H1 (cell line): ENCODE data around the gene PCDHA7. TPM values are rescaled to one million over a fixed set of nuclear protein-coding genes. Genes with fewer than 3 reads are reported as not detected.

Experiments used
- BRCA1 ChIP-seq: IDR thresholded peaks from 2 replicates; pipeline ENCODE4 v1.6.1; 2012; ENCODE audit warnings: low read depth, low read length, improper control_type of control experiment
- KDM5A ChIP-seq: fragments of 200-600 bp; IDR thresholded peaks from 2 replicates; pipeline ENCODE4 v1.7.1; 2012; ENCODE audit warnings: mild to moderate bottlenecking, low read length, inconsistent platforms, mixed read lengths
- SAP30 ChIP-seq: fragments of 300-600 bp; sonication (generic); IDR thresholded peaks from 2 replicates; pipeline ENCODE4 v1.7.1; 2012; ENCODE audit warnings: low read length, moderate library complexity, mild to moderate bottlenecking, inconsistent platforms; ENCODE audit not compliant: insufficient read depth, insufficient replicate concordance
- SIX5 ChIP-seq: IDR thresholded peaks from 2 replicates; pipeline ENCODE4 v1.6.1; 2011; ENCODE audit warnings: mild to moderate bottlenecking, low read depth, low read length
- SP4 ChIP-seq: IDR thresholded peaks from 2 replicates; pipeline ENCODE4 v1.6.1; 2012; ENCODE audit warnings: low read length, inconsistent platforms
- polyA plus RNA-seq, 7 experiments: library from polyadenylated mRNA; depleted of rRNA in 3 of 7; stranded (reverse) in 5 of 7; unstranded in 2 of 7; fragments of >200 nt in 5 of 7; fragments of 200-250 nt in 2 of 7; gene quantifications; 1 replicate in 5 of 7; 2 replicates in 1 of 7; 4 replicates in 1 of 7; pipeline versions ENCODE4 v1.2.1 to v1.2.3, GENCODE V29; 2011 to 2013; ENCODE audit warnings: missing spikeins in 2 of 7, mixed read lengths in 2 of 7
- total RNA-seq: library from RNA; stranded (reverse); fragmentation: NEBNext Ultra II Directional; extraction: Animal tissue kit (Norgen Biotek cat#: 25700); gene quantifications from 2 replicates; pipeline ENCODE4 v1.2.1, GENCODE V29; 2021

PCDHA7 gene
- total and polyA plus RNA-seq, 2 of the 8 experiments (the other 6 are each of a cell fraction or from before 2014, with no cell fraction given): 0.86 to 1.6 TPM

GRCh38 chr5:140835622-140836510, 1.8 kb downstream of the PCDHA7 start (continued):
- TF ChIP-seq SAP30 (no peak), KDM5A (no peak), SIX5 (no peak), BRCA1 (no peak), SP4 (no peak)
